Colonic mucosa (tissue), 4 donors: Measurements from ENCODE around the gene CCDC68. TPM values are rescaled to one million over a fixed set of nuclear protein-coding genes. Genes with fewer than 3 reads are reported as not detected.

Experiments used
- DNase-seq: peaks from one replicate; pipeline ENCODE4 v3.0.0-alpha.2; 2020
- H3K27ac ChIP-seq: fragments of 200-600 bp; one replicate; pipeline ENCODE4 v1.8.0; 2021
- H3K27me3 ChIP-seq: fragments of 200-600 bp; one replicate; pipeline ENCODE4 v1.8.0; 2021
- H3K36me3 ChIP-seq: fragments of 200-600 bp; one replicate; pipeline ENCODE4 v1.8.0; 2021
- H3K4me1 ChIP-seq: fragments of 200-600 bp; one replicate; pipeline ENCODE4 v1.8.0; 2021; ENCODE audit warnings: mild to moderate bottlenecking
- H3K4me3 ChIP-seq: fragments of 200-600 bp; one replicate; pipeline ENCODE4 v1.8.0; 2021
- H3K9ac ChIP-seq, 2 donors: one replicate each; pipeline ENCODE4 v1.7.0; 2013; ENCODE audit warnings: control low read depth in 2 of 2, low read depth in 2 of 2, low read length in 2 of 2
- H3K9me3 ChIP-seq: fragments of 200-600 bp; one replicate; pipeline ENCODE4 v1.8.0; 2021
- CTCF ChIP-seq: fragments of 200-600 bp; IDR thresholded peaks from one replicate; pipeline ENCODE4 v1.8.0; 2022; ENCODE audit warnings: antibody characterized with exemption, mild to moderate bottlenecking
- intact Hi-C: fragments of 100-400 bp; cut with DNase I; formaldehyde crosslinking; loops from one replicate; pipeline ENCODE4 v1.14.1; 2022
- total RNA-seq, 2 donors: library from RNA; stranded (reverse); fragmentation: NEBNext Ultra II Directional in 1 of 2; extraction: Animal tissue kit (Norgen Biotek cat#: 25700) in 1 of 2; gene quantifications; one replicate each; pipeline ENCODE4 v1.2.1, GENCODE V29; 2021
- donor health status: healthy.
- donor health status: DM: no; HTN: no; CAD: no.
- donor health status: DM: no; HTN: no; CAD: no.

The CCDC68 gene
- total RNA-seq, 2 donors from 2014 or later, result 22.3 to 46.8 TPM

GRCh38 chr18:54961016-54961423 is 1.8 kb upstream of the CCDC68 start:
- Histone ChIP-seq H3K9ac (no peak overlapping the region), H3K9me3 (no peaks in the 10 kb centered on the region), H3K27ac (peak overlapping the region; percentile 18), H3K4me3 (no peak overlapping the region), H3K36me3 (no peaks in the 10 kb centered on the region), H3K27me3 (no peaks in the 10 kb centered on the region), H3K4me1 (no peaks in the 10 kb centered on the region)
- intact Hi-C loops, result no loop called here
- TF ChIP-seq CTCF, result no peak
- no peak for DNase-seq

- intact Hi-C loops, result no loop called here
- no peak overlapping the region for H3K9ac ChIP-seq
- DNase-seq, result no peak
- no peaks in the 10 kb centered on the region for H3K4me1 ChIP-seq
- H3K4me3 ChIP-seq, result no peak overlapping the region
- no peaks in the 10 kb centered on the region for H3K9me3 ChIP-seq
- no peak for TF ChIP-seq CTCF
- no peaks in the 10 kb centered on the region for H3K27me3 ChIP-seq
- H3K36me3 ChIP-seq, result no peaks in the 10 kb centered on the region
- no peak overlapping the region for H3K27ac ChIP-seq
These were observed 936 bp upstream of the CCDC68 start for GRCh38 chr18:54960197-54960596.

GRCh38 chr18:54957996-54958395 is 1.3 kb downstream of the CCDC68 start:
- no peak for TF ChIP-seq CTCF
- Histone ChIP-seq H3K9ac (peak overlapping the region in 1 of 2 donors; percentile 89), H3K4me1 (no peaks in the 10 kb centered on the region), H3K27me3 (no peaks in the 10 kb centered on the region), H3K36me3 (no peaks in the 10 kb centered on the region), H3K27ac (peak overlapping the region; percentile 83), H3K9me3 (no peaks in the 10 kb centered on the region), H3K4me3 (peak overlapping the region; percentile 63)
- intact Hi-C loops, result no loop called here
- DNase-seq, result peak; percentile 61

GRCh38 chr18:54957296-54957832 is 1.9 kb downstream of the CCDC68 start:
- Histone ChIP-seq H3K9me3 (no peaks in the 10 kb centered on the region), H3K27me3 (no peaks in the 10 kb centered on the region), H3K9ac (peak overlapping the region in 1 of 2 donors; percentile 89), H3K4me1 (no peaks in the 10 kb centered on the region), H3K27ac (no peak overlapping the region), H3K36me3 (no peaks in the 10 kb centered on the region), H3K4me3 (no peak overlapping the region)
- no peak for DNase-seq
- intact Hi-C loops, result no loop called here
- no peak for TF ChIP-seq CTCF

- Histone ChIP-seq H3K9me3 (no peaks in the 10 kb centered on the region), H3K4me3 (no peak overlapping the region), H3K4me1 (no peaks in the 10 kb centered on the region), H3K9ac (no peak overlapping the region), H3K27ac (no peak overlapping the region), H3K36me3 (no peaks in the 10 kb centered on the region), H3K27me3 (no peaks in the 10 kb centered on the region)
- DNase-seq, result no peak
- intact Hi-C loops, result no loop called here
- TF ChIP-seq CTCF, result no peak
These were observed 2.8 kb downstream of the CCDC68 start for GRCh38 chr18:54956506-54956905.
